KOPT-K1 (cell line): Measurements from ENCODE around the gene ARHGAP11B.
"Not testable (repeated sequence)": the region's sequence is repeated elsewhere in the genome, so short reads cannot be mapped to it uniquely, and the experiment has no call there.

ENCODE experiments used
- H3K27ac ChIP-seq: fragments of 200-600 bp; sonication (generic); 2 replicates; pipeline ENCODE4 v1.5.1; 2016; ENCODE audit warnings: antibody characterized with exemption, mild to moderate bottlenecking, low read depth, low read length; ENCODE audit not compliant: poor library complexity, severe bottlenecking
- H3K36me3 ChIP-seq: fragments of 200-600 bp; sonication (generic); 2 replicates; pipeline ENCODE4 v1.5.1; 2017; ENCODE audit warnings: antibody characterized with exemption, mild to moderate bottlenecking, low read length, moderate library complexity; ENCODE audit not compliant: insufficient read depth
- H3K9me3 ChIP-seq: fragments of 200-600 bp; sonication (generic); 2 replicates; pipeline ENCODE4 v1.5.1; 2017; ENCODE audit warnings: antibody characterized with exemption, low read length, mild to moderate bottlenecking; ENCODE audit not compliant: insufficient read depth, poor library complexity, severe bottlenecking

ARHGAP11B gene

GRCh38 chr15:30675891-30676290 lies 50.0 kb downstream of the ARHGAP11B start:
- not testable (repeated sequence) for H3K27ac ChIP-seq, H3K9me3 ChIP-seq
- H3K36me3 ChIP-seq: peaks cover 77% of the 10 kb centered on the region

DNA sequence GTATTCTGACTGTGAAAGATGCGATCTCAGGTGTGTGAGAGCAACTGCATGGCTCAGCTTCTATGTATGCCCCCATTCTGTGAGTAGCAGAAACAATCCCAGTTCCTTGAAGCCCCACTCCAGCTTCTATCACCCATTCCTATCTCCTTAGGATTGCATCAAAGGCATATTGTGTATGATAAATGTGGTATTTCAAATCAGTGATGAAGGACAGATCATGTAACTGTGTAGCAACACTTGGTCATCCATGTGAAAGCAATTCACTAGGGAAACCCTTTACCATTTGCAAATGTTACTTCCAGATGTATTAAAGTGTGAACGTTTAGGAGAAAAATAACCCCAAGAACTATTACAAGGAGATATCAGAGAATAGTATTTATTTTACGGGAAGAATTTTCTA lies 55.1 kb downstream of the ARHGAP11B start:
- H3K9me3 ChIP-seq, H3K27ac ChIP-seq: not testable (repeated sequence)
- H3K36me3 ChIP-seq: peaks cover 52% of the 10 kb centered on the region

DNA sequence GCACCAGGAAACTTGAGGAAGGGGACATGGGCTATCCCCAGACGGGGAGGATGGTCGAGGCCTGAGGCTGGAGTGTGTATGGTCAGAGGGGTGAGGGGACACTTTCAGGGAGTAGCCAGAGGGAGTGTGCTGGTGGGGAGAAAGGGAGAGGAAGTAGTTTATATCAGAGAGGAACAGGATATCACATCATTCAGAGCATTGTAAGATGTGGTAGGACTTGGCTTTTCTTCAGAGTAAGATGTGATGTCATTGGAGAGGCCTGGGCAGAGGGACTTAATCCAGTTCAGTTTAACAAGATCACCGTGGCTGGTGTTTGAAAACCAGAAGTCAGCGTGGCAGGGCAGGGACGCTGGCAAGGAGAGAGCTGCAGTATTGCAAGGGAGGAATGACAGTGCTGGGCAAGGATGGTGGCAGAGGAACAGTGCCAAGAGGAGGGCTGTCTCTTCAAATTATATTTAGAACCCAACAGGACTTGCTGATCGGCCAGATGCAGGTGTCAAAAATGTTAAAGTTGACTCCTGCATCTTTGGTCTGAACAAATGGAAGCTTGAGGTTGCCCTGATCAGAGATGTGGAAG lies 59.9 kb downstream of the ARHGAP11B start:
- not testable (repeated sequence) for H3K27ac ChIP-seq, H3K9me3 ChIP-seq
- H3K36me3 ChIP-seq: peaks cover 17% of the 10 kb centered on the region

- not testable (repeated sequence) for H3K27ac ChIP-seq, H3K9me3 ChIP-seq
- H3K36me3 ChIP-seq: peaks cover 13% of the 10 kb centered on the region; the same call in 1 of the 2 replicates
Measured at GRCh38 chr15:30686651-30687050, 60.7 kb downstream of the ARHGAP11B start.
